GM18868 (cell line): Measurements from ENCODE around the gene POLN.
A peak's percentile ranks its signal among the peaks of the same experiment; 100 is the strongest.
"Not testable (repeated sequence)": the region's sequence is repeated elsewhere in the genome, so short reads cannot be mapped to it uniquely, and the experiment has no call there.

Experiments
- ATAC-seq: cut with Tn5 transposase; IDR thresholded peaks from one replicate; pipeline ENCODE4 v1.9.1; 2021; ENCODE audit warnings: mild to moderate bottlenecking, moderate library complexity; ENCODE audit not compliant: unreplicated experiment

POLN gene

DNA sequence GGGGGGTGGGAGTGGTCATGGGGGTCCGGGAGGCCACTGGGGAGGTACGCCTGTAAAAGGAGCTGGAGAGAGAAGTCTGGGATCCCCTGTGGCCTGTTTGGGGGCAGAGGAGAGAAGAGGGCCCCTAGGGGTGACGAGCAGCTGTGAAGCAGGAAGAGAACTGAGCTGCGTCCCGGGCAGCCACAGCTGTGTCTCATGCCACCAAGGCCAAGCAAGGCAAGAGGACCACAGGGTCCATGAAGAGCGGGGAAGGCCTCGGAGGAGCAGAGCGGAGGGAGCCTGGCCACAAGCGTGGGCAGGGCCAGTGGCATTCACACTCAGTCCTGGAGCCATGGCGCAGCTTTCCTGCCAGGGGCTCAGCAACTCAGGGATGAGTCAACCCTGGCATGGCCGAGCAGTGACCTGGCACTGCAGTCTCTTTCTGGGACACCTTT, 196.4 kb downstream of the POLN start:
- no peak for ATAC-seq

- no peak for ATAC-seq
These were observed 197.1 kb downstream of the POLN start for GRCh38 chr4:2044542-2045517.

DNA sequence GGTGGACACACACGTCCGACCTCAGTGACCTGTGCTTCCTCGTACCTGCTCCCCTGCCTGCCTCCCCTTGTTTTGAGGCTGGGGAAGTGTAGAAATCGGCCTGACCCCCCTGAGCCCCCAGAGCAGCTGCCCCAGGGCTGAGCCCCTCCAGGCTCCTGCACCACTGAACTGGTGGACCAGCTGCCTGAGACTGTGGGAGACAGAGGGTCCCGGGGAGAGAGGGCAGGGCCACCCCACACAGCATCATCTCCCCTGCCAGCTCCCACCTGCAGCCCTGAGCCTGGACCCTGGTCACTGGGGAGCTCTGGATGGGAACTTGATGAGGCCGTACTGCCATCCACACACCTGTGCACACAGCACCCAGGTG, 197.8 kb downstream of the POLN start:
- no peak for ATAC-seq

- no peak for ATAC-seq
These were observed 198.4 kb downstream of the POLN start for GRCh38 chr4:2043396-2044118.

DNA sequence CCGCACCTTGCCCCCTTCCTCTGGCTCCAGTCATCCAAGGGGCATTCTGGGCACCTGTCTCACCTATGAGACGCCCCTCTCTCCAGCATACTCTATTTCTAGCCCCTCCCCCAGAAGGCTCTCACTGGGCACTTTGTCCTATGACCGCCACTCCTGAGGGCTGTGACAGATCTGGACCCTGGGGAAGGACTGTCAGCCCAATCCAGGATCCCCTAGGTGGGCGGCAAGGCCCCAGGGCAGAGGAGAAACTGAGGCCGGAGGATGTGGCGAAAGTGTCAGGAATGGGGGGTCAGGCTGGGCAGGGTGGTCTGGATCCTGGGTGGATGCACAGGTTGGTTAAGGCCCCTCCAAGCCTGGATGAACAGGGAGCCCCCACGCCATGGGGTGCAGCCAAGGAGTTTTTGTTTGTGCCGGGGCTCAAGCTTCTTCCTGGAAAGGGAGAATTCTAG, 198.9 kb downstream of the POLN start:
- ATAC-seq: no peak

DNA sequence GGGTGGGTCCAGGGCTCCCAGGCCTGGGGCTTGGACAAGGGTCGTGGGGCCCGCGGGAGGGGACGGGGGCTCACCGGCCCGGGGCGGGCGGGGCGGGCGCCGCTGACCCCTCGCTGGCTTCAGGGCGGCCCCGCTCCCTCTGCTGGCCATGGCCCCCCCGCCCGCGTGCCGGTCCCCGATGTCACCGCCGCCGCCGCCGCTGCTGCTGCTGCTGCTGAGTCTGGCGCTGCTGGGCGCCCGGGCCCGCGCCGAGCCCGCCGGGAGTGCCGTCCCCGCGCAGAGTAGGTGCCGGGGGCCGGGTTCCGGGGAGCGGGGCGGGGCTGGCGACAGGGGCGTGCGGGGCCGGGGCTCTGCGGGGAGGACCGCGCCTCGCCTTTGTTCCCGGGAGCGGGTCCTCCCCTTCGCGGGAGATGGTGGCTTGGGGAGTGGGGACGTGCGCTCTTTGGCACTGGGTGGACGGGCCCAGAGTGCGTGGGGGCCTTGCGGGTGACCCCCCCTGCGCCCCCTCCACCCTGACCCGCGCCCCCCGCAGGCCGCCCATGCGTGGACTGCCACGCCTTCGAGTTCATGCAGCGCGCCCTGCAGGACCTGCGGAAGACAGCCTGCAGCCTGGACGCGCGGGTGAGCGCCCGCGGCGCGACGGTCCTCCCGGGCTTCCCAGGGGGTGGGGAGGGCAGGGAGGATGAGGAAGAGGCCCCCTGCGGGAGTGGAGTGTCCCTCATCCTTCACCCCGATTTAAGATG, 199.5 kb downstream of the POLN start:
- no peak for ATAC-seq

GRCh38 chr4:2041239-2042130, 200.4 kb downstream of the POLN start:
- ATAC-seq: peak; percentile 70

DNA sequence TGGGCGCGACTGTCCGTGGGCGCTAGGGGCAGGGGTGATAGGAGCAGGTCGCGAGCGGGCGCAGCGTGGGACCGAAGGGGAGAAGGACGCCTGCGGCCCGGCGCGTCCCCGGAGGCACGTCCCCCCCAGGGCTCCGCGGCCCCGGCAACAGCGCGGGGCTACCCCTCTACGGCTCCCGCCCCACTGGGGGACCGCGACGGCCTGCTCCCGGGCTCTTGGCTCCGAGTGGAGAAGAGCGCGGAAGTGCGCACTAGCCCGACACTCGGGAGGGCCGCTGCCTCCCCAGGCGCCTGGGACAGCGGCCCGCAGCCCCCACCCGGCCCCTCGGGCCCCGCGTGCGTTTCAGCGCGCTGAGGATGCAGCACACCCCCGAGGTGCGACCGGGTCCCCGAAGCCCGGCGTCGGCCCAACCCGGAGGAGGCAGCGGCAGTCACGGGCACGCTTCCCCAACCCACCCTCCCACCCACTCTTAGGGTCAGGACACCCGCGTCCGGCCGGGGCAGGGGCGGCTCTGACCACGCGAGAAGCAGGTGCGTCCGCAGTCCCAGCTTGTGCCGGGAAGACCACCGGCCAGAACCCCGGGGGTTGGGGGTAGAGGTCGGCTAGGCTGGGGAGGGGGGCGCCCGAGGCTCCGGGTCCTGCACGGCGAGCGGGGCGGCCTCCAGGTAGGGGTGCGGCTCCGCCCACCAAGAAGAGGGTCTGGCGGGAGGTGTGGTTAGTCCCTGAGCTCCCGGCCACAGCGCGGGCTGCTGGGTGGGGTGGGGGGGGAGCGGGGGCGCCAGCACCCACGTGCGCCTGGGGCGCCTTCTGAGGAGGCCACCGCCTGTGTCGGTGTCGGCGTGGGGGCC, 201.3 kb downstream of the POLN start:
- ATAC-seq: no peak

- no peak for ATAC-seq
These were observed 205.1 kb downstream of the POLN start for GRCh38 chr4:2036866-2037265.

GRCh38 chr4:2036327-2036726, 205.6 kb downstream of the POLN start:
- ATAC-seq: no peak

DNA sequence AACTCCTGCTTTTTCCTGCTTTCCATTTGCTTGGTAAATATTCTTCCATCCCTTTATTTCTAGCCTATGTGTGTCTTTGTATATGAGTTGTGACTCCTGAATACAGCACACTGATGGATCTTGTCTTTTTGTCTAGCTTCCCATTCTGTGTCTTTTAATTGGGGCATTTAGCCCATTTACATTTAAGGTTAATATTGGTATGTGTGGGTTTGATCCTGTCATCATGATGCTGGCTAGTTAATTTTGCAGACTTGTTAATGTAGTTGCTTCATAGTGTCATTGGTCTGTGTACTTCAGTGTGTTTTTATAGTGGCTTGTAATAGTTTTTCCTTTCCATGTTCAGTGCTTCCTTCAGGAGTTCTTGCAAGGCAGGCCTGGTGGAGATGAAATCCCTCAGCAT, 210.8 kb downstream of the POLN start:
- ATAC-seq: not testable (repeated sequence)

GRCh38 chr4:2027120-2027519, 214.8 kb downstream of the POLN start:
- not testable (repeated sequence) for ATAC-seq

DNA sequence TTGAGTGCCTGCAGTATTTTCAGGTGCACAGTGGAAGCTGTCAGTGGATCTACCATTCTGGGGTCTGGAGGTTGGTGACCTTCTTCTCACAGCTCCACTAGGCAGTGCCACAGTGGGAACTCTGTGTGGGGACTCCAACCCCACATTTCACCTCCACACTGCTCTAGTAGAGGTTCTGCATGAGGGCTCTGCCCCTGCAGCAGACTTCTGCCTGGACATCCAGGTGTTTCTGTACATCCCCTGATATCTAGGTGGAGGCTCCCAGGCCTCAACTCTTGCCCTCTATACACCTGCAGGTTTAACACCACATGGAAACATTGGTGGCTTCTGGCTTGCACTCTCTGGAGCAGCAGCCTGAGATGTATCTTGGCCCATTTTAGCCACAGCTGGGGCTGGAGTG, 216.1 kb downstream of the POLN start:
- no peak for ATAC-seq

- no peak for ATAC-seq
These were observed 217.2 kb downstream of the POLN start for GRCh38 chr4:2024683-2025082.
